ENCODE data around the gene CARM1. TPM values are rescaled to one million over a fixed set of nuclear protein-coding genes. Genes with fewer than 3 reads are reported as not detected.

CARM1 gene
- total RNA-seq, 3 donors from 2014 or later (not counting 1 experiment from before 2014, with no cell fraction given) = 13.4 to 21.3 (median 19.8) TPM

GRCh38 chr19:10887616-10888367 is 16.4 kb downstream of the CARM1 start:
- no peaks in the 10 kb centered on the region for H3K9me3 Mint-ChIP-seq
- intact Hi-C loops (cut with micrococcal nuclease) = no loop called here
- H3K27ac ChIP-seq (ENCODE audit: low read length) = no peak overlapping the region
- DNase-seq (no peak), ATAC-seq (no peak)
- WGBS (ENCODE audit: insufficient coverage) = 90% methylated on average over 9 of the region's 9 CpGs
- H3K27me3 ChIP-seq (ENCODE audit: control insufficient read depth, insufficient read depth, low read length) = no peaks in the 10 kb centered on the region
- no peaks in the 10 kb centered on the region for H3K36me3 Mint-ChIP-seq
- H3K9me3 ChIP-seq (ENCODE audit: control insufficient read depth, insufficient read depth, low read length) = no peaks in the 10 kb centered on the region
- H3K27ac Mint-ChIP-seq = no peak overlapping the region
- no peaks in the 10 kb centered on the region for H3K27me3 Mint-ChIP-seq (ENCODE audit: low read depth in 2 of 2)
- no peaks in the 10 kb centered on the region for H3K36me3 ChIP-seq (ENCODE audit: control insufficient read depth, insufficient read depth, low read length)
- no peaks in the 10 kb centered on the region for H3K4me1 ChIP-seq (ENCODE audit: control insufficient read depth, insufficient read depth, low read length)
- peaks cover 0 to 4% of the 10 kb centered on the region in 2 donors for H3K4me1 Mint-ChIP-seq
- no peak overlapping the region for H3K4me3 Mint-ChIP-seq
- no peak overlapping the region for H3K4me3 ChIP-seq (ENCODE audit: low read length)
- no peak for TF ChIP-seq CTCF (IDR thresholded peaks at IDR 0.05)

- no peaks in the 10 kb centered on the region for H3K36me3 Mint-ChIP-seq
- no peaks in the 10 kb centered on the region for H3K9me3 ChIP-seq (ENCODE audit: control insufficient read depth, insufficient read depth, low read length)
- DNase-seq (no peak), ATAC-seq (no peak)
- TF ChIP-seq CTCF (IDR thresholded peaks at IDR 0.05) = no peak
- H3K9me3 Mint-ChIP-seq = no peaks in the 10 kb centered on the region
- H3K4me3 Mint-ChIP-seq = no peak overlapping the region
- intact Hi-C loops (cut with micrococcal nuclease) = no loop called here
- peaks cover 0 to 4% of the 10 kb centered on the region in 2 donors for H3K4me1 Mint-ChIP-seq
- no peak overlapping the region for H3K27ac Mint-ChIP-seq
- no peaks in the 10 kb centered on the region for H3K36me3 ChIP-seq (ENCODE audit: control insufficient read depth, insufficient read depth, low read length)
- H3K4me3 ChIP-seq (ENCODE audit: low read length) = no peak overlapping the region
- H3K27ac ChIP-seq (ENCODE audit: low read length) = no peak overlapping the region
- H3K27me3 Mint-ChIP-seq (ENCODE audit: low read depth in 2 of 2) = no peaks in the 10 kb centered on the region
- no peaks in the 10 kb centered on the region for H3K4me1 ChIP-seq (ENCODE audit: control insufficient read depth, insufficient read depth, low read length)
- 71% methylated on average over 13 of the region's 13 CpGs for WGBS (ENCODE audit: insufficient coverage)
- H3K27me3 ChIP-seq (ENCODE audit: control insufficient read depth, insufficient read depth, low read length) = no peaks in the 10 kb centered on the region
These were observed 17.1 kb downstream of the CARM1 start for GRCh38 chr19:10888421-10888866.

- no peaks in the 10 kb centered on the region for H3K9me3 Mint-ChIP-seq
- no peak for DNase-seq
- H3K9me3 ChIP-seq (ENCODE audit: control insufficient read depth, insufficient read depth, low read length) = no peaks in the 10 kb centered on the region
- H3K27me3 Mint-ChIP-seq (ENCODE audit: low read depth in 2 of 2) = no peaks in the 10 kb centered on the region
- no peaks in the 10 kb centered on the region for H3K27me3 ChIP-seq (ENCODE audit: control insufficient read depth, insufficient read depth, low read length)
- no peak for TF ChIP-seq CTCF (IDR thresholded peaks at IDR 0.05)
- no peak overlapping the region for H3K4me3 ChIP-seq (ENCODE audit: low read length)
- H3K36me3 Mint-ChIP-seq = no peaks in the 10 kb centered on the region
- H3K4me1 Mint-ChIP-seq = peaks cover 0 to 4% of the 10 kb centered on the region in 2 donors
- H3K4me3 Mint-ChIP-seq = no peak overlapping the region
- no peak overlapping the region for H3K27ac ChIP-seq (ENCODE audit: low read length)
- H3K27ac Mint-ChIP-seq = no peak overlapping the region
- H3K4me1 ChIP-seq (ENCODE audit: control insufficient read depth, insufficient read depth, low read length) = no peaks in the 10 kb centered on the region
- H3K36me3 ChIP-seq (ENCODE audit: control insufficient read depth, insufficient read depth, low read length) = no peaks in the 10 kb centered on the region
- no peak for ATAC-seq
- intact Hi-C loops (cut with micrococcal nuclease) = no loop called here
- WGBS (ENCODE audit: insufficient coverage) = 80% methylated on average over 1 of the region's 4 CpGs
These were observed 18.5 kb downstream of the CARM1 start for GRCh38 chr19:10889880-10890279.

Measured in natural killer cell (primary cell).